Spinal cord (tissue), 10 donors: ENCODE measurements around the gene SLC4A2. TPM values are rescaled to one million over a fixed set of nuclear protein-coding genes. Genes with fewer than 3 reads are reported as not detected.
"Not testable (repeated sequence)": the region's sequence is repeated elsewhere in the genome, so short reads cannot be mapped to it uniquely, and the experiment has no call there.

ENCODE experiments used
- DNase-seq, 6 donors: peaks; one replicate each; pipeline versions ENCODE4 v3.0.0 to v3.0.0-alpha.2; 2013 to 2015; ENCODE audit warnings: low spot score in 6 of 6, low read depth in 4 of 6
- H3K27ac ChIP-seq: one replicate; pipeline ENCODE4 v1.5.1; 2013; ENCODE audit warnings: low read depth, low read length, control low read depth
- H3K27me3 ChIP-seq: one replicate; pipeline ENCODE4 v1.6.1; 2013; ENCODE audit warnings: low read length; ENCODE audit not compliant: control insufficient read depth, insufficient read depth
- H3K36me3 ChIP-seq: one replicate; pipeline ENCODE4 v1.6.1; 2013; ENCODE audit warnings: low read length; ENCODE audit not compliant: control insufficient read depth, insufficient read depth
- H3K4me1 ChIP-seq: one replicate; pipeline ENCODE4 v1.6.1; 2013; ENCODE audit warnings: low read length; ENCODE audit not compliant: control insufficient read depth, insufficient read depth
- H3K4me3 ChIP-seq: one replicate; pipeline ENCODE4 v1.5.1; 2013; ENCODE audit warnings: low read depth, low read length, control low read depth
- H3K9me3 ChIP-seq: one replicate; pipeline ENCODE4 v1.6.1; 2013; ENCODE audit warnings: low read length; ENCODE audit not compliant: control insufficient read depth, insufficient read depth
- WGBS: methylation state at CpG from one replicate; pipeline ENCODE4 v1.1.5; 2013; ENCODE audit warnings: missing lambda C conversion rate; ENCODE audit not compliant: insufficient coverage; 5-methylcytosine and 5-hydroxymethylcytosine counted together
- polyA plus RNA-seq, 2 donors: library from polyadenylated mRNA; unstranded; fragments of 120-200 nt; gene quantifications; one replicate each; pipeline ENCODE4 v1.2.1, GENCODE V29; 2013; ENCODE audit not compliant: insufficient read length in 2 of 2
- total RNA-seq, 2 donors: library from RNA; depleted of rRNA in 1 of 2; stranded (reverse); fragments of 120-200 nt in 1 of 2; fragments of >200 nt in 1 of 2; gene quantifications; one replicate each; pipeline versions ENCODE4 v1.2.3 to v1.2.4, GENCODE V29; 2013 to 2014
- donor health status: healthy.

The SLC4A2 gene
- total and polyA plus RNA-seq, 4 donors = 27.5 to 101 (median 79.5) TPM

- Histone ChIP-seq H3K4me1 (peaks cover 8% of the 10 kb centered on the region), H3K9me3 (no peaks in the 10 kb centered on the region), H3K4me3 (no peak overlapping the region), H3K36me3 (peaks cover 100% of the 10 kb centered on the region), H3K27me3 (no peaks in the 10 kb centered on the region), H3K27ac (no peak overlapping the region)
- WGBS = 90% methylated on average over 30 of the region's 30 CpGs
- no peak for DNase-seq
Measured at GRCh38 chr7:151040616-151041375, 18.6 kb upstream of the SLC4A2 start.

- H3K27ac ChIP-seq, H3K9me3 ChIP-seq, H3K27me3 ChIP-seq, H3K4me3 ChIP-seq, DNase-seq: not testable (repeated sequence)
- 99% methylated on average over 10 of the region's 10 CpGs for WGBS
- Histone ChIP-seq H3K4me1 (peaks cover 35% of the 10 kb centered on the region), H3K36me3 (peaks cover 86% of the 10 kb centered on the region)
Measured at GRCh38 chr7:151043449-151043848, 15.9 kb upstream of the SLC4A2 start.

GRCh38 chr7:151043959-151044358 is 15.4 kb upstream of the SLC4A2 start:
- no peaks in the 10 kb centered on the region for H3K27me3 ChIP-seq
- no peaks in the 10 kb centered on the region for H3K9me3 ChIP-seq
- DNase-seq = no peak
- 96% methylated on average over 16 of the region's 20 CpGs for WGBS
- no peak overlapping the region for H3K27ac ChIP-seq
- H3K36me3 ChIP-seq = peaks cover 83% of the 10 kb centered on the region
- peaks cover 37% of the 10 kb centered on the region for H3K4me1 ChIP-seq
- H3K4me3 ChIP-seq = no peak overlapping the region

- WGBS = 68% methylated on average over 7 of the region's 11 CpGs
- H3K27ac ChIP-seq = no peak overlapping the region
- H3K4me1 ChIP-seq = peaks cover 44% of the 10 kb centered on the region
- no peak overlapping the region for H3K4me3 ChIP-seq
- H3K27me3 ChIP-seq = no peaks in the 10 kb centered on the region
- H3K36me3 ChIP-seq = peaks cover 77% of the 10 kb centered on the region
- H3K9me3 ChIP-seq = no peaks in the 10 kb centered on the region
- DNase-seq = no peak
Measured at GRCh38 chr7:151045262-151045661, 14.1 kb upstream of the SLC4A2 start.

- no peak for DNase-seq
- H3K27me3 ChIP-seq = no peaks in the 10 kb centered on the region
- 83% methylated on average over 8 of the region's 9 CpGs for WGBS
- H3K4me1 ChIP-seq = peaks cover 48% of the 10 kb centered on the region
- peaks cover 70% of the 10 kb centered on the region for H3K36me3 ChIP-seq
- H3K9me3 ChIP-seq = no peaks in the 10 kb centered on the region
- no peak overlapping the region for H3K27ac ChIP-seq
- H3K4me3 ChIP-seq = no peak overlapping the region
Measured at GRCh38 chr7:151045967-151046366, 13.4 kb upstream of the SLC4A2 start.

GRCh38 chr7:151046603-151047573 is 12.5 kb upstream of the SLC4A2 start:
- no peak overlapping the region for H3K4me3 ChIP-seq
- H3K9me3 ChIP-seq = no peaks in the 10 kb centered on the region
- peaks cover 65% of the 10 kb centered on the region for H3K36me3 ChIP-seq
- no peaks in the 10 kb centered on the region for H3K27me3 ChIP-seq
- peak overlapping the region; percentile 43 for H3K27ac ChIP-seq
- DNase-seq = peak in 3 of 6 donors; percentile 38 to 78 (median 76)
- peaks cover 53% of the 10 kb centered on the region for H3K4me1 ChIP-seq
- 14% methylated on average over 9 of the region's 14 CpGs for WGBS

DNA sequence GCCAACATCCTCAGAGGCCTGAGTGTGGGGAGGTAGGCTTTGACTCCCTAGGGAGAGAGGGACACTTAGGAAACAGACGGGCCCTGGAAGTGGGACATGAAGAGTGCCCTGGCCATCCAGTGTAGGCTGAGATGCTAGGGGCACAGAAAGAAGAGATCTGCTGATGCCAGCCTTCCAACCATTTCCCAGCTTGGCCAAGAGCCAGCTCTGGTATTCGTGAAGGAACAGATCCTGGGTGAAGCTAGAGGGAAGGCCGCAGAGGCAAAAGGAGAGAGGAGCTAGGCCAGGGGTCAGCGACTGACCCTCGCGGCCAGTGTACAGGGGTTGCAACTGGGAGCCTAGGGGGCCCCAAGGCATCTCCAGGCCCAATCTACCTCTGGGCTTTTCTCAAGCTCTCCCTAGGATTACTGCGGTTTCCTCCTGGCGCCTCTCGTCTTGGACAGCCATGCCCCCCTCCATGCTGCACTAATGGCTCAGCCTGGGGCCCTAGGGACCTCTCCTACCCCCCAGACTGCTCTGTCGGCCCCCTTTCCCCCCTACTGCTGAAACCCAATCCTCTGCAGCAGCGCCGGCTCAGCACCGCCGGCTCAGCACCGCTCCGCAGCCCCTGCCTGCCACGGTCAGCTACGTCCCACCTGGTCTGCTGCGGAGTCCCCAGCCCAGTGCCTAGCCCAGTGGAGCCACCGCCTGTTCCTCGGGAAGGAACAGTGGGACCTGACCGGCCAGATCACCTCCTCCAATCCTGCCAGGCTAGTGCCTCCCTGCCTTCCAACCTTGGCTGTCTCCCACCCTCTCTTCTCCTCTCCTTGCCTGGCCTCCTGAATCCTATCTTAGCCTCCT is 11.2 kb upstream of the SLC4A2 start, which contains the start of gene ASIC3:
TSS of gene ASIC3 (plus strand) at position 556 of the 840 bp plus-strand sequence. CDS start 355 bp downstream, outside the sequence.
- Histone ChIP-seq H3K36me3 (peaks cover 61% of the 10 kb centered on the region), H3K9me3 (no peaks in the 10 kb centered on the region), H3K4me3 (no peak within 1 kb of the TSS), H3K27me3 (no peaks in the 10 kb centered on the region), H3K4me1 (peaks cover 54% of the 10 kb centered on the region), H3K27ac (no peak within 1 kb of the TSS)
- 76% methylated on average over 22 of the region's 22 CpGs for WGBS
- DNase-seq = peak in 2 of 6 donors; percentile 38 to 53

GRCh38 chr7:151048911-151049463 is 10.4 kb upstream of the SLC4A2 start:
- peaks cover 61% of the 10 kb centered on the region for H3K36me3 ChIP-seq
- H3K4me3 ChIP-seq = no peak overlapping the region
- H3K27me3 ChIP-seq = no peaks in the 10 kb centered on the region
- peaks cover 54% of the 10 kb centered on the region for H3K4me1 ChIP-seq
- 90% methylated on average over 38 of the region's 38 CpGs for WGBS
- H3K9me3 ChIP-seq = no peaks in the 10 kb centered on the region
- H3K27ac ChIP-seq = no peak overlapping the region
- no peak for DNase-seq

DNA sequence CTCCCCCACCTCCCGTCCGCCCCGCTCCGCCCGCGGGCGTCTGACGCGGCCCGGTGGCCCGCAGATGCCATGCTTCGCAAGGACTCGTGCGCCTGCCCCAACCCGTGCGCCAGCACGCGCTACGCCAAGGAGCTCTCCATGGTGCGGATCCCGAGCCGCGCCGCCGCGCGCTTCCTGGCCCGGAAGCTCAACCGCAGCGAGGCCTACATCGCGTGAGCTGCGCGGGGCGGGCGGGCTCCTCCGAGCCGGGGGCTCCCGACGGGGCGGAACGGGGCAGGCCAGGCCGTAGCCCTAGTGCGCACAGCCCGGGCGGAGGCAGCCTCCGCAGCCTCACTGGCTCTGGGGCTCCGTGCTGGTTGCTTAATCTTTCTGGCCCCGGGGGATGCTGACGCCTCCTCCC is 8.3 kb upstream of the SLC4A2 start:
- peak in 4 of 6 donors; percentile 17 to 79 (median 47) for DNase-seq
- H3K4me3 ChIP-seq = no peak overlapping the region

More for the DNA sequence above, 8.3 kb upstream of the SLC4A2 start:
- WGBS = 1% methylated on average over 48 of the region's 50 CpGs
- Histone ChIP-seq H3K27ac (no peak overlapping the region), H3K9me3 (no peaks in the 10 kb centered on the region), H3K36me3 (peaks cover 56% of the 10 kb centered on the region), H3K27me3 (no peaks in the 10 kb centered on the region), H3K4me1 (peaks cover 49% of the 10 kb centered on the region)
